GM12878 (cell line): Measurements from ENCODE around the gene UNC13B. TPM values are rescaled to one million over a fixed set of nuclear protein-coding genes. Genes with fewer than 3 reads are reported as not detected.

Experiments used
- ATAC-seq: fragments of 200-7000 bp; cut with Tn5 transposase; 3 replicates; pipeline ENCODE4 v1.9.1; 2020; ENCODE audit warnings: mild to moderate bottlenecking, moderate library complexity
- BruUV-seq: library from RNA; stranded (reverse); fragments of 400-500 nt; replicated peaks from 2 replicates; lab custom pipeline; 2021; lab: Mats Ljungman, UMichigan
- CTCF ChIA-PET: fragments of 300-600 bp; sonication (Branson Sonifier 250); formaldehyde crosslinking; extraction: SDS; loops from one replicate; lab custom pipeline; 2021; ENCODE audit warnings: inconsistent platforms; lab: Yijun Ruan, JAX
- POLR2A ChIA-PET: fragments of 350-600 bp; formaldehyde crosslinking; extraction: SDS; loops from one replicate; lab custom pipeline; 2021; ENCODE audit warnings: inconsistent platforms; lab: Charles Lee
- RAD21 ChIA-PET: fragments of 300-600 bp; sonication (Branson Sonifier 250); formaldehyde crosslinking; loops from one replicate; lab custom pipeline; 2023; ENCODE audit warnings: antibody characterized with exemption; ENCODE audit not compliant: unreplicated experiment; lab: Charles Lee
- SMC1A ChIA-PET: fragments of 300-600 bp; sonication (Branson Sonifier 250); formaldehyde crosslinking; loops from one replicate; lab custom pipeline; 2023; ENCODE audit not compliant: unreplicated experiment, uncharacterized antibody; lab: Charles Lee
- DNase-seq: peaks from one replicate; pipeline ENCODE4 v3.0.0-alpha.2; 2011; ENCODE audit warnings: low read depth, low spot score
- FAIRE-seq: peaks from 3 replicates; lab custom pipeline; 2011; peaks lifted over from hg19 to GRCh38; lab: Jason Lieb, UNC
- H2AFZ ChIP-seq: 2 replicates; pipeline ENCODE4 v1.6.0; 2011; ENCODE audit warnings: low read depth, low read length, control low read depth; ENCODE audit not compliant: control insufficient read depth
- H3K27ac ChIP-seq: 2 replicates; pipeline ENCODE4 v1.5.1; 2011; ENCODE audit warnings: control low read depth; ENCODE audit not compliant: control insufficient read depth, insufficient read depth
- H3K27me3 ChIP-seq, 2 experiments: replicated peaks in 1 of 2; 2 replicates each; pipeline versions ENCODE4 v1.6.0 to v1.6.1; 2011; ENCODE audit warnings: low read length in 1 of 2; ENCODE audit not compliant: control insufficient read depth in 2 of 2, insufficient read depth in 2 of 2
- H3K36me3 ChIP-seq, 2 experiments: 2 replicates each; pipeline ENCODE4 v1.5.1; 2011; ENCODE audit warnings: low read length in 1 of 2; ENCODE audit not compliant: control insufficient read depth in 2 of 2, insufficient read depth in 2 of 2
- H3K4me1 ChIP-seq: 2 replicates; pipeline ENCODE4 v1.6.1; 2011; ENCODE audit warnings: mild to moderate bottlenecking, low read length, moderate library complexity, mixed read lengths; ENCODE audit not compliant: control insufficient read depth, insufficient read depth
- H3K4me2 ChIP-seq: 2 replicates; pipeline ENCODE4 v1.6.0; 2011; ENCODE audit warnings: control low read depth; ENCODE audit not compliant: control insufficient read depth, insufficient read depth
- H3K4me3 ChIP-seq: fragments of 200-600 bp; sonication (generic); 2 replicates; pipeline ENCODE4 v1.5.1; 2016
- H3K79me2 ChIP-seq: 2 replicates; pipeline ENCODE4 v1.6.0; 2011; ENCODE audit warnings: low read length; ENCODE audit not compliant: control insufficient read depth, insufficient read depth
- H3K9ac ChIP-seq: 2 replicates; pipeline ENCODE4 v1.8.0; 2011; ENCODE audit warnings: low read length, control low read depth, mixed read lengths; ENCODE audit not compliant: control insufficient read depth, insufficient read depth
- H3K9me3 ChIP-seq: replicated peaks from 3 replicates; pipeline ENCODE4 v1.5.1; 2011; ENCODE audit warnings: mild to moderate bottlenecking, low read length; ENCODE audit not compliant: control insufficient read depth, insufficient read depth
- H4K20me1 ChIP-seq: 2 replicates; pipeline ENCODE4 v1.6.0; 2011; ENCODE audit not compliant: control insufficient read depth, insufficient read depth
- CBX5 ChIP-seq: sonication (generic); IDR thresholded peaks from 2 replicates; pipeline ENCODE4 v1.6.1; 2016; ENCODE audit warnings: low read depth, moderate library complexity, mild to moderate bottlenecking, inconsistent platforms
- RBBP5 ChIP-seq: fragments of 200-600 bp; sonication (generic); conservative IDR thresholded peaks from 2 replicates; pipeline ENCODE4 v1.6.1; 2016
- SREBF2 ChIP-seq: IDR thresholded peaks from 2 replicates; pipeline ENCODE4 v1.6.1; 2012; ENCODE audit warnings: mild to moderate bottlenecking, low read length
- TBL1XR1 ChIP-seq: IDR thresholded peaks from 2 replicates; pipeline ENCODE4 v1.6.1; 2012; ENCODE audit warnings: low read depth, low read length, improper control_type of control experiment
- WGBS: methylation state at CpG from one replicate; pipeline ENCODE4 v1.1.6; 2016; ENCODE audit warnings: low lambda C conversion rate; ENCODE audit not compliant: insufficient replicate concordance, insufficient coverage; ENCODE audit errors: missing lambda C conversion rate; 5-methylcytosine and 5-hydroxymethylcytosine counted together
- in situ Hi-C: fragments of 300-500 bp; cut with MboI; formaldehyde crosslinking; loops from 9 replicates; pipeline ENCODE4 v1.14.3; 2018; ENCODE audit warnings: mixed read lengths
- intact Hi-C: fragments of 100-400 bp; cut with micrococcal nuclease; formaldehyde crosslinking; loops from one replicate; pipeline ENCODE4 v1.14.2; 2022; ENCODE audit not compliant: unreplicated experiment
- polyA plus RNA-seq, 11 experiments: library from polyadenylated mRNA; depleted of rRNA in 4 of 11; unstranded in 6 of 11; stranded (reverse) in 5 of 11; fragments of >200 nt; fragmentation: Nextera tagmentation in 4 of 11; fragmentation: Illumina TruSeq in 1 of 11; extraction: Ambion mirVana in 4 of 11; extraction: Trizol in 1 of 11; gene quantifications; 1 replicate in 1 of 11; 2 replicates in 10 of 11; pipeline versions ENCODE4 v1.2.1 to v1.2.3, GENCODE V29; 2011 to 2016; ENCODE audit warnings: inconsistent platforms in 2 of 11, missing spikeins in 2 of 11, low read depth in 1 of 11
- total RNA-seq, 4 experiments: library from RNA; depleted of rRNA in 3 of 4; stranded (reverse); fragments of >200 nt in 3 of 4; fragmentation: Illumina TruSeq in 1 of 4; extraction: Trizol in 1 of 4; gene quantifications; 2 replicates each; pipeline versions ENCODE4 v1.2.1 to v1.2.3, GENCODE V29; 2013 to 2021
- TF ChIP-seq, protein P1 (sequence below): fragments of 450-650 bp; formaldehyde crosslinking; IDR thresholded peaks from 2 replicates; pipeline ENCODE4 v1.4.0; 2020; ENCODE audit warnings: mild to moderate bottlenecking, moderate library complexity
- TF ChIP-seq, protein P2 (sequence below), 3 experiments: IDR thresholded peaks in 2 of 3; conservative IDR thresholded peaks in 1 of 3; 2 replicates each; pipeline ENCODE4 v1.5.1; 2011; ENCODE audit warnings: low read depth in 3 of 3, low read length in 3 of 3, mild to moderate bottlenecking in 3 of 3, control low read depth in 2 of 3, moderate library complexity in 2 of 3, inconsistent platforms in 1 of 3, mixed read lengths in 1 of 3; ENCODE audit not compliant: control insufficient read depth in 2 of 3, insufficient read depth in 1 of 3; ENCODE audit errors: extremely low read depth in 1 of 3
- TF ChIP-seq, protein P3 (sequence below): IDR thresholded peaks from 2 replicates; pipeline ENCODE4 v1.6.1; 2011; ENCODE audit warnings: borderline replicate concordance, low read depth, mild to moderate bottlenecking, moderate library complexity, low read length; ENCODE audit not compliant: insufficient read depth, poor library complexity, severe bottlenecking

The UNC13B gene
- total and polyA plus RNA-seq, 10 of the 15 experiments (the other 5 are each of a cell fraction or from before 2014, with no cell fraction given), result under 0.01 to 0.42 (median 0.06) TPM; not detected in 4

DNA sequence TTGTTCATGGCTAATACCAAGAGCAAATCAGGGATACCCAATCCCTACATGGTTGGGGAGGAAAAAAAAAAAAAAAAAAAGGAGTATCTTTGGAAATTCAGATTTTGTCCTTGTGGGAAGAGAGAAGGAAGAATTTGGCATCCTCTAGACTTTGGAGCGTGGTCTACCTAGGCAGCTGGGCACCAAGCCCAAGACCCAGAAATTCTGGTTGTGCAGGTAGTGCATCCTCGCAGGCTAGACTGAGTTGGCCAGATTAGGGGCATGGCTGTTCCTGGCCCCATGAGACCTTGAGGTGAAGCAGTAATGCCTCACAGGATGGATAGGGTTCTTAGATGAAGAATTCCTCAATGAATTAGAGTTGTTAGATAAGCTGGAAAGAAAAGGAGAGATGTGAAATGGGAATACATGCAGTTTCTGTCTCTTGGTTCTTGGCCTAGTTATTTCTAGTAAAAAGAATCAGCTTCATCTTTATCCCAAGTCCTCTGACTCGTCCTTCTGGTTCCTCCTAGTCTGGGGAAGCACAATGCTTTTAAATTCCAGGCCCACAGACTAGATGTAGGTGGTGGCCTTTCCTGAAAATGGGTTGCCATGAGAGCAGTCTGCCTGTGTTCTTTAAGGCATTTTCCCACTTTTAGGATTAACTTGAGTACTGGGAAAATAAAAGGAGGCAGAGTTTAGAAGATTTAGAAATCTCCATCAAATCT lies 187.6 kb downstream of the UNC13B start:
- WGBS, result 0% methylated on average over 3 of the region's 3 CpGs
- CTCF ChIA-PET, result no interaction called here
- Histone ChIP-seq H3K4me2 (no peak overlapping the region), H3K79me2 (no peaks in the 10 kb centered on the region), H4K20me1 (no peaks in the 10 kb centered on the region), H3K36me3 (no peaks in the 10 kb centered on the region), H3K9ac (no peak overlapping the region), H3K4me1 (no peaks in the 10 kb centered on the region), H3K9me3 (no peaks in the 10 kb centered on the region), H2AFZ (no peak overlapping the region), H3K4me3 (no peak overlapping the region), H3K27me3 (no peaks in the 10 kb centered on the region), H3K27ac (no peak overlapping the region)
- no TSS peak for BruUV-seq
- RAD21 ChIA-PET, result no interaction called here
- POLR2A ChIA-PET, result no interaction called here
- in situ Hi-C loops, result no loop called here
- DNase-seq (no peak), ATAC-seq (no peak), FAIRE-seq (no peak)
- intact Hi-C loops, result no loop called here
- SMC1A ChIA-PET, result no interaction called here
- TF ChIP-seq CBX5, result no peak

DNA sequence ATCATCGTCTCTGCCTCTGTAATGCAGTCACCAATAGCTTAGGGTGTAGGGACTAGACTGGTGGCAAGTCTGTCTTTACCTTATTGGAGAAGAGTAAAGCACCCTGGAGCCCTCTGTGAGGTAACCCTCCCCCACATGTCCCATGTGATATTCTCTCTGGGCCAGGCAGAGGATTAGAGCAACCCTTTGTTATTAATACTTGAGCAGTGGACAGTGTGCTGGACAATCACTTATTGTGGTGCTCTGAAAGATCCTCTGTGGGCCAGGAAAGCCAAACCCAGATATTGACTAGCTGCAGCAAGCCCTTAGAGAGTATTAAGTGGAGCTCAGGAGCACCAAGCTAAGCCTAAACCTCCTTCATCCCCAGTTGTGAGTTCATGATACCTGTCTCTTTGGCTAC lies 188.4 kb downstream of the UNC13B start:
- CTCF ChIA-PET, result no interaction called here
- H3K9me3 ChIP-seq, result no peaks in the 10 kb centered on the region
- TF ChIP-seq, protein P1, sequence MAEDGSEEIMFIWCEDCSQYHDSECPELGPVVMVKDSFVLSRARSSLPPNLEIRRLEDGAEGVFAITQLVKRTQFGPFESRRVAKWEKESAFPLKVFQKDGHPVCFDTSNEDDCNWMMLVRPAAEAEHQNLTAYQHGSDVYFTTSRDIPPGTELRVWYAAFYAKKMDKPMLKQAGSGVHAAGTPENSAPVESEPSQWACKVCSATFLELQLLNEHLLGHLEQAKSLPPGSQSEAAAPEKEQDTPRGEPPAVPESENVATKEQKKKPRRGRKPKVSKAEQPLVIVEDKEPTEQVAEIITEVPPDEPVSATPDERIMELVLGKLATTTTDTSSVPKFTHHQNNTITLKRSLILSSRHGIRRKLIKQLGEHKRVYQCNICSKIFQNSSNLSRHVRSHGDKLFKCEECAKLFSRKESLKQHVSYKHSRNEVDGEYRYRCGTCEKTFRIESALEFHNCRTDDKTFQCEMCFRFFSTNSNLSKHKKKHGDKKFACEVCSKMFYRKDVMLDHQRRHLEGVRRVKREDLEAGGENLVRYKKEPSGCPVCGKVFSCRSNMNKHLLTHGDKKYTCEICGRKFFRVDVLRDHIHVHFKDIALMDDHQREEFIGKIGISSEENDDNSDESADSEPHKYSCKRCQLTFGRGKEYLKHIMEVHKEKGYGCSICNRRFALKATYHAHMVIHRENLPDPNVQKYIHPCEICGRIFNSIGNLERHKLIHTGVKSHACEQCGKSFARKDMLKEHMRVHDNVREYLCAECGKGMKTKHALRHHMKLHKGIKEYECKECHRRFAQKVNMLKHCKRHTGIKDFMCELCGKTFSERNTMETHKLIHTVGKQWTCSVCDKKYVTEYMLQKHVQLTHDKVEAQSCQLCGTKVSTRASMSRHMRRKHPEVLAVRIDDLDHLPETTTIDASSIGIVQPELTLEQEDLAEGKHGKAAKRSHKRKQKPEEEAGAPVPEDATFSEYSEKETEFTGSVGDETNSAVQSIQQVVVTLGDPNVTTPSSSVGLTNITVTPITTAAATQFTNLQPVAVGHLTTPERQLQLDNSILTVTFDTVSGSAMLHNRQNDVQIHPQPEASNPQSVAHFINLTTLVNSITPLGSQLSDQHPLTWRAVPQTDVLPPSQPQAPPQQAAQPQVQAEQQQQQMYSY (CRISPR knock-in tag), result no peak
- TF ChIP-seq SREBF2 (no peak), RBBP5 (no peak), TBL1XR1 (no peak)
- TF ChIP-seq, protein P2, sequence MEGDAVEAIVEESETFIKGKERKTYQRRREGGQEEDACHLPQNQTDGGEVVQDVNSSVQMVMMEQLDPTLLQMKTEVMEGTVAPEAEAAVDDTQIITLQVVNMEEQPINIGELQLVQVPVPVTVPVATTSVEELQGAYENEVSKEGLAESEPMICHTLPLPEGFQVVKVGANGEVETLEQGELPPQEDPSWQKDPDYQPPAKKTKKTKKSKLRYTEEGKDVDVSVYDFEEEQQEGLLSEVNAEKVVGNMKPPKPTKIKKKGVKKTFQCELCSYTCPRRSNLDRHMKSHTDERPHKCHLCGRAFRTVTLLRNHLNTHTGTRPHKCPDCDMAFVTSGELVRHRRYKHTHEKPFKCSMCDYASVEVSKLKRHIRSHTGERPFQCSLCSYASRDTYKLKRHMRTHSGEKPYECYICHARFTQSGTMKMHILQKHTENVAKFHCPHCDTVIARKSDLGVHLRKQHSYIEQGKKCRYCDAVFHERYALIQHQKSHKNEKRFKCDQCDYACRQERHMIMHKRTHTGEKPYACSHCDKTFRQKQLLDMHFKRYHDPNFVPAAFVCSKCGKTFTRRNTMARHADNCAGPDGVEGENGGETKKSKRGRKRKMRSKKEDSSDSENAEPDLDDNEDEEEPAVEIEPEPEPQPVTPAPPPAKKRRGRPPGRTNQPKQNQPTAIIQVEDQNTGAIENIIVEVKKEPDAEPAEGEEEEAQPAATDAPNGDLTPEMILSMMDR (IDR thresholded peaks at IDR 0.05 in 2 of 3, conservative IDR thresholded peaks at IDR 0.05 in 1 of 3; ENCODE audit: control insufficient read depth in 2 of 3, extremely low read depth in 1 of 3, insufficient read depth in 1 of 3, low read depth in 3 of 3, low read length in 3 of 3), result no peak
- TF ChIP-seq, protein P3, sequence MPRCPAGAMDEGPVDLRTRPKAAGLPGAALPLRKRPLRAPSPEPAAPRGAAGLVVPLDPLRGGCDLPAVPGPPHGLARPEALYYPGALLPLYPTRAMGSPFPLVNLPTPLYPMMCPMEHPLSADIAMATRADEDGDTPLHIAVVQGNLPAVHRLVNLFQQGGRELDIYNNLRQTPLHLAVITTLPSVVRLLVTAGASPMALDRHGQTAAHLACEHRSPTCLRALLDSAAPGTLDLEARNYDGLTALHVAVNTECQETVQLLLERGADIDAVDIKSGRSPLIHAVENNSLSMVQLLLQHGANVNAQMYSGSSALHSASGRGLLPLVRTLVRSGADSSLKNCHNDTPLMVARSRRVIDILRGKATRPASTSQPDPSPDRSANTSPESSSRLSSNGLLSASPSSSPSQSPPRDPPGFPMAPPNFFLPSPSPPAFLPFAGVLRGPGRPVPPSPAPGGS, result no peak

More for the DNA sequence above, 188.4 kb downstream of the UNC13B start:
- no peaks in the 10 kb centered on the region for H3K27me3 ChIP-seq
- H3K36me3 ChIP-seq, result no peaks in the 10 kb centered on the region
- WGBS, result 0% methylated on average over 1 of the region's 1 CpG
- FAIRE-seq (no peak), DNase-seq (no peak), ATAC-seq (no peak)
- ChIA-PET RAD21 (interaction anchor here (0.6 kb wide), 1 partner anchor 336 kb away, joined by 3 read pairs; no protein-coding TSS in a partner anchor), POLR2A (no interaction called here), SMC1A (no interaction called here)
- no peak overlapping the region for H3K9ac ChIP-seq
- intact Hi-C loops, result no loop called here
- no peak overlapping the region for H3K4me2 ChIP-seq
- H3K4me3 ChIP-seq, result no peak overlapping the region
- H3K79me2 ChIP-seq, result no peaks in the 10 kb centered on the region
- no peaks in the 10 kb centered on the region for H4K20me1 ChIP-seq
- no peak overlapping the region for H2AFZ ChIP-seq
- no peaks in the 10 kb centered on the region for H3K4me1 ChIP-seq
- H3K27ac ChIP-seq, result no peak overlapping the region
- in situ Hi-C loops, result no loop called here
- no TSS peak for BruUV-seq
